Activated naive CD4-positive, alpha-beta T cell treated with anti-CD3 and anti-CD28 coated beads, Interleukin-2, amount 50 U/mL, for 16 hours (primary cell): ENCODE results near the gene NTRK1.
"Not testable (repeated sequence)": the region's sequence is repeated elsewhere in the genome, so short reads cannot be mapped to it uniquely, and the experiment has no call there.

Experiments
- DNase-seq: peaks from one replicate; pipeline ENCODE4 v3.0.0-alpha.2; 2020

The NTRK1 gene

DNA sequence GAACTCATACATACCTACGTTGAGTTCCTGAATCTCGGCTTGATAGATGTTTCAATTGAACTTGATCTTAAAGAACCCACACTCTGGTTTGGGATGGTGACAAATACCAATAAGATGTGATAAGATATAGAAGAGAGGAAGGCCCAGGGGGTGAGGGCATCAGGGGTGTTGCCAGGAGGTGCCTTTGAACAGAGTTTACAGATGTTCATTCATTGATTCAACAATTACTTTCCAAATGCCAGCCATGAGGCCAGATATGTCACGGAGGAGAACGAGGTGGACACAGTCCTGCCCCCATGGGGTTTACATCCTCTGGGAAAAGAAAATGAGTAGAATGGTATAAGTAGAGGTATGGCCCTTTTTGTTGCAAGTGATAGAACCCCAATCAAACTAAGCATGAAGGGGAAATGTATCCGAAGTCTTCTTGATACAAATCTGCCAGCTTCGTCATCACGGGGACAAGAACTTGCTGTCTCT lies 60.4 kb downstream of the NTRK1 start:
- no peak for DNase-seq

- DNase-seq = no peak
Measured at GRCh38 chr1:156922986-156923669, 62.5 kb downstream of the NTRK1 start.

GRCh38 chr1:156923670-156924477 lies 63.2 kb downstream of the NTRK1 start:
- no peak for DNase-seq

DNA sequence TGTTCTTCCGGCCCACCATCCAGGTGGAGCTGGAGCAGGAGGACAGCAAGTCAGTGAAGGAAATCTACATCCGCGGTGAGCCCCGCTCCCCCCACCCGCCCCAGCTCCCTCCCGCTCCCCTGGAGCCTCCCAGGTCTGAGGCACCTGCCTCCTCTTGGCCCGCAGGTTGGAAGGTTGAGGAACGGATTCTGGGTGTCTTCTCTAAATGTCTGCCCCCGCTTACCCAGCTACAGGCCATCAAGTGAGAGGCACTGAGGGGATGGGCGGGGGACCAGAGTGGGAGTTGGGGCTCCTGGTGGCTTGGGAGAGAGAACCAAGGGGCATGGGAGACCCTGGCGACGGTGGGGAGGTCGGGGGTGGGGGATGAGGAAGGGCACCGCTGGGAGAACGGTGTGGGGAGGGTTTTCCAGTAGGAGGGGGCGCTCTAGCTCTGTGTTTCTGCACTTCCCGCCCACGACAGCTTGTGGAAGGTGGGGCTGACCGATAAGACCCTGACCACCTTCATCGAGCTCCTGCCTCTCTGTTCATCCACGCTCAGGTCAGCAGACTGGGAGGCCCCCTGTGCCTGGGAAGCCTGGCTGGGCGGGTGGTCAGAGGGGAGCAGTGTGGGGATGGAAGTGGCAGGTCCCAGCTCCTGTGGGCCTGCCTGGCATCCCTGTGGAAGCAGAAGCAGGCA lies 64.0 kb downstream of the NTRK1 start:
- no peak for DNase-seq

DNA sequence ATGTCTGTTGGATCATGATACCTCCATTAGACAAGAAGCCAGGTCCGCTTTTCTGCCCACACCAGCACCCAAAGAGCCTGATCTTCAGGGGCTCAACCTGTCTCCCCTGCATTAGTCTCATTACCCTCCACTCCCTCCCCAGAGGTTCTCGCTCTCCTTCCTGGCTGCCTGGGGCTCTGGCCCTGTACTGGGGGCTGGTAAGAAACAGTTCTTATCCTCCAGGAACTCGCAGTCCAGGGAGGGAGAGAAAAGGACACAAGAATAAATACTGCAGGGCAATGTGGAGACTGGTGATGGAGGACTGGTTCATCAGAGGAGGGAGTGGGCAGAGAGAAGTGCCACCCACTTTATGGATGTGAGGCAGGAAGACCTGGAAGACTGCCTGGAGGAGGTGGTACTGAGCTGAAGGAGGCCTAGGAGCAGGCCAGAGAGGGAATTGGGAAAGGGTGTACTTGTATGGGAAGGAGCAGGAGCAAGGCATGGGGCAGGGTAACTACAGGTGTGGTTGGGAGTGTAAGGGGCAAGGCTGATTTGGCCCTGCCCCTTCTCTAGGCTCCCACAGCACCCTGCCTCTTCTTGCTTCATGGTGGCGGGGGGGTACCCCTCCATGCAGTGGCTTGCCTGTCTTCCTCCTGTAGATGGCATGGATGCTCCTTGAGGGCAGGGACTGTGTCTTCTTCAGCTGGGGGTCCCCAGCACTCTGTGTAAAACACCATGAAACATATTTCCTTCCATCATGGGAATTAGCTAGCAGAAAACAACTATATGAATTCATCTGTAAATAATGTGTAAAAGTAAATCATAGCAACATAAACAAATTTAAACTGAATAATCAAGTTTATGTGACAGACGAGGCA lies 64.7 kb downstream of the NTRK1 start:
- no peak for DNase-seq

GRCh38 chr1:156926175-156926574 lies 65.5 kb downstream of the NTRK1 start:
- DNase-seq = no peak

DNA sequence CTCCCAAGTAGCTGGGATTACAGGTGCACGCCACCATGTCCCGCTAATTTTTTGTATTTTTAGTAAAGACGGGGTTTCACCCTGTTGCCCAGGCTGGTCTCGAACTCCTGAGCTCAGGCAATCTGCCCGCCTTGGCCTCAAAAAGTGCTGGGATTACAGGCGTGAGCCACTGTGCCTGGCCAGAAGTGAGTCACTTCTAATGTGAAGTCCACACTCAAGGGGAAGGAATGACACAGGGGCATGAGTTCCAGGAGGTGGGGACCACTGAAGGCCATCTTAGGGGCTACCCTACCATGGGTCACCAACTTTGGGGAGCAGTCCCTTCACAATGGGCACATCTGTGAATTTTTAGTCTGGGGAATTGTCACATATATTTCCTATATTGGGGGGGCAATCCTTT lies 66.0 kb downstream of the NTRK1 start:
- DNase-seq = not testable (repeated sequence)

DNA sequence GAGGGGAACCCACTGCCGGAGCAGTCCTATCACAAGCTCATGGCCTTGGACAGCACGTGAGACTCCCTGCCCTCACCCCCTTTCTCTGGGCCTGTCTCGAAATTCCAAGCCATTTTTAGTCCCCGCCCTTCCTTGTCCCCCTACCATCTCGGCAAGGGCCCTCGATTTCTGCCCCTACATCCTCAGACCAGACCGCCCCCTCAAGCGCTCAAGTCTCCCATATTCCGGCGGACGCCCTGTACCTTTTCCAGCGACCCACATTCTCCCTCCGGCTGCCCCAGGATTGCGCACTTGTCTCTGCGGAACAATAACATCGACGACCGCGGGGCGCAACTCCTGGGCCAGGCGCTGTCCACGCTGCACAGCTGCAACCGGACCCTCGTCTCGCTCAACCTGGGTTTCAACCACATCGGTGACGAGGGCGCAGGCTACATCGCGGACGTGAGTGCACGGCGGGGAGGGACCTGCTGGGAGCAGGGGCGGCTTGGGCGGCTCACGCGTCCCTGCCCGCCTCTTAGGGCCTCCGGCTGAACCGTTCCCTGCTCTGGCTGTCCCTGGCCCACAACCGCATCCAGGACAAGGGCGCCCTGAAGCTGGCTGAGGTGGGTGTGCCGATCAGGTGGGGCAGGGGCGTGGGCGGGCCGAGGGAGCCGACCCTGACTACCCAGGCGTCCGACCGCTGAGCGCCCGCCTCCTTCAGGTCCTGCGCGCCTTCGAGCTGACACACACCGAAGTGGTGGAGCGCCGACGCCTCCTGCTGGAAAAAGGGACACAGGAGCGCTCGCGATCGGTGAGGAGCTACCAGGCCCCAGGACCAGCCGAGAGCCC lies 66.8 kb downstream of the NTRK1 start:
- peak; percentile 71 for DNase-seq

GRCh38 chr1:156928043-156928602 lies 67.5 kb downstream of the NTRK1 start:
- no peak for DNase-seq

GRCh38 chr1:156929596-156930238 lies 69.1 kb downstream of the NTRK1 start:
- DNase-seq = no peak

- no peak for DNase-seq
Measured at GRCh38 chr1:156930483-156930882, 69.8 kb downstream of the NTRK1 start.
